Jurkat, Clone E6-1 (cell line): Measurements from ENCODE around the gene RBM33. TPM values are rescaled to one million over a fixed set of nuclear protein-coding genes. Genes with fewer than 3 reads are reported as not detected.
"Not testable (repeated sequence)": the region's sequence is repeated elsewhere in the genome, so short reads cannot be mapped to it uniquely, and the experiment has no call there.

Source experiments
- DNase-seq: peaks from one replicate; pipeline ENCODE4 v3.0.0-alpha.2; 2011; ENCODE audit warnings: low read depth, low spot score
- H3K4me3 ChIP-seq: 2 replicates; pipeline ENCODE4 v1.5.1; 2011; ENCODE audit warnings: mild to moderate bottlenecking, low read length, control low read depth, moderate library complexity
- polyA plus RNA-seq: library from polyadenylated mRNA; unstranded; fragments of >200 nt; gene quantifications from one replicate; pipeline ENCODE4 v1.2.1, GENCODE V29; 2012; ENCODE audit warnings: missing spikeins; ENCODE audit not compliant: insufficient read length, insufficient read depth

RBM33 gene, protein sequence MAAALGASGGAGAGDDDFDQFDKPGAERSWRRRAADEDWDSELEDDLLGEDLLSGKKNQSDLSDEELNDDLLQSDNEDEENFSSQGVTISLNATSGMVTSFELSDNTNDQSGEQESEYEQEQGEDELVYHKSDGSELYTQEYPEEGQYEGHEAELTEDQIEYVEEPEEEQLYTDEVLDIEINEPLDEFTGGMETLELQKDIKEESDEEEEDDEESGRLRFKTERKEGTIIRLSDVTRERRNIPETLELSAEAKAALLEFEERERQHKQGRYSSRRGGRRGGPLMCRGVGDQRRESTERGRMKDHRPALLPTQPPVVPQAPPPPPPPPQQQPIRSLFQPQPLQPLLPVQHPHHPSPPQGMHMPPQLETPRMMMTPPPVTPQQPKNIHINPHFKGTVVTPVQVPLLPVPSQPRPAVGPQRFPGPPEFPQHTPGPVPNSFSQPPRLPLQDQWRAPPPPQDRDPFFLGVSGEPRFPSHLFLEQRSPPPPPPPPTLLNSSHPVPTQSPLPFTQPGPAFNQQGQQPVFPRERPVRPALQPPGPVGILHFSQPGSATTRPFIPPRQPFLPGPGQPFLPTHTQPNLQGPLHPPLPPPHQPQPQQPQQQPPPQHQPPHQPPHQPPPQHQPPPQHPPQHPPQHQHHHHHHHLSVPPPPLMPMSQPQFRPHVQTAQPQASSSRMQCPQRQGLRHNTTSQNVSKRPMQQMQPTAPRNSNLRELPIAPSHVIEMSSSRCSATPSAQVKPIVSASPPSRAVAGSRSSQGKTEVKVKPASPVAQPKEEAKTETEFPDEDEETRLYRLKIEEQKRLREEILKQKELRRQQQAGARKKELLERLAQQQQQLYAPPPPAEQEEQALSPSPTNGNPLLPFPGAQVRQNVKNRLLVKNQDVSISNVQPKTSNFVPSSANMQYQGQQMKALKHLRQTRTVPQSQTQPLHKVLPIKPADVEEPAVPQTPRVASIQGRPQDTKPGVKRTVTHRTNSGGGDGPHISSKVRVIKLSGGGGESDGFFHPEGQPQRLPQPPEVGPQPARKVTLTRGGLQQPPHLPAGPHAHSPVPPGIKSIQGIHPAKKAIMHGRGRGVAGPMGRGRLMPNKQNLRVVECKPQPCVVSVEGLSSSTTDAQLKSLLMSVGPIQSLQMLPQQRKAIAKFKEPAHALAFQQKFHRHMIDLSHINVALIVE
- 27.0 TPM for polyA plus RNA-seq

DNA sequence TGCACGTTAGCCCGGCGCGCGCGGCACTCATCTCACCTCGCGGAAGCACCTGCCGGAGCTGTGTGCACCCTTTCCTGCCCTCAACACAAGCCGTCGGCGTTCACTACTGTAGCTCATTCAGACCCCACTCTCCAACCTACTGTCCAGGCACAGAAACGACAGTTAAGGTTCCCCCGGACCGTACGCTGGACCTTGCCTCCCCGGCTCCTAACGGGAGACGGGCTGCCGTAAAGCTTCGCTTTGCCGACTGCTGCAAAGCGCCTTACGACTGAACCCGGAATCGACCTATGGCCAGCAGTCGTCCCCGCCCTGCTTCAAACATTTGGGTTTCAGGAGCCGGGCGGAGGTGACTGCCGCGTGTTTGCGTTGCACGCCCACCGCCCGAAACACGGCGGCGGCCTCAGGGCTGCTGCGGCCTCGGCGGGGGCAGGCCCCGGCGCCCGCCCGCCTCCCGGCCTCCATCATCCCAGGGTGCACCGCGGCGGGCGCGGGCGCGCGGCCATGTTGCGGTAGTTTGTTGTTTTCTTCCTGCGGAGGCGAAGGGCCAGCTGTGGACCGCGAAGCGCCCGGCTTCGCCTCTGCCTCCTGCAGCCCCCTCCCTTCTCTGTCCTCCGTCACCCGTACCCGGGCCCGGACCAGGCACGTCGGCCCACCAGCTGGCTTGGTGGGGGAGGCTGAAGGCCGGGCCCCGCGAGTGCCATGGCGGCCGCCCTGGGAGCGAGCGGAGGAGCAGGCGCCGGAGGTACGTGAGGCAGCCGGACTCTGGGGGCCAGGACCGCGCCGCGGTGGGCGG, at the start of gene RBM33:
RBM33 (plus strand) TSS at position 484 of the 793 bp plus-strand sequence; CDS start at position 700, 216 bp downstream.
- peak within 1 kb of the TSS; percentile 96 for H3K4me3 ChIP-seq
- peak; percentile 83 for DNase-seq

DNA sequence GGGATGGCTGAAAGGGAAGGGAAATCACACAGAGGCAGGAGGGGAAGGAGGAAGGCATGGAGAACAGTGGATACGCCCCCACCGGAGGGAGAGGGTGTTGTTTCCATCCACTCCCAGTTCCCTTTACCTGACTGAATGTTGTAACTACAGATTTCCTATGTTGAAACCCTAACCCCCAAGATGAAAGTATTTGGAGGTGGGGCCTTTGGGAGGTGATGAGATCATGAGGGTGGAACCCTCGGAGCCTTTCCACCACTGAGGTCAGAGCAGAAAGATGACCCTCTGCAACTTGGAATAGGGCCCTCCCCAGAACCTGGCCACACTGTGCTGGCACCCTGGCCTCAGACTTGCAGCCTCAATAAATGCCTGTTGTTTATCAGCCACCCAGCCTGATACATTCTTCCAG, 49.5 kb upstream of the RBM33 start:
- no peak for DNase-seq
- H3K4me3 ChIP-seq: no peak overlapping the region

DNA sequence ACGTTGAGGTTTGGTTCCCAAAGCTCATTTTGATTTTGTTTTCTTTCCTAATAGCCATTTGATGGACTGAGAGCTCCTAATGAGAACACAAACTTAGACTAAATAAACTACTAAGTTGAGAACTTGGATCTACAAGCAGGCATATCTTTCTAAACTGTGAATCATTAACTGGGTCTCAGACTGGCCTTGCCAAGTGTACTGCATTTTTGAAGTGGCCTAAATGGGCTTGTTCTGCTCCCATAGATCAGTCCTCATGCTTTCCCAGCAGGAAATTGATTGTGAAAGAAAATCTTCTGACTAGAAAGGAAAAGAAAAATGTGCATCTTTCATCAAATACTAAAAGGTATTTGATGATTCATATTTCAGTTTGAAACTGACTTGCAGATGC, 46.7 kb upstream of the RBM33 start:
- no peak overlapping the region for H3K4me3 ChIP-seq
- DNase-seq: no peak

DNA sequence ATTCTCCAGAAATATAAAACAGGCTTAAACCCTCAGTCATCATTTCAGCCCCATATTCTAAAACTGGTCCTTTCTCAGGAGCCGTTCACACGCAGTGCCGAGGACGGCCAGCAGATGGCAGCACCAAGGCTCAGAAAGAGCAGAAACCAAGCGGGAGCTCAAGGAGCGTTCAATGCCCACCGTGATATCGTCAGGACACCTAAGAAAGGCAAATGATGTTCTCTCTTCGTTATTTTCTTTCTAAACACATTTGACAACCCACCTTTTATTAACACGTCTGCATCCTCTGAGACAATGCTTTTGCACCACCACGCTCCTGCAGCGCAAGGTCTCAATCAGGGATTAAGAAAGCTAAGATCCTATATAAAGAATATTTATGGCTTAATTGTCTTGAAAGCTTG, 45.7 kb upstream of the RBM33 start:
- no peak overlapping the region for H3K4me3 ChIP-seq
- peak; percentile 67 for DNase-seq

DNA sequence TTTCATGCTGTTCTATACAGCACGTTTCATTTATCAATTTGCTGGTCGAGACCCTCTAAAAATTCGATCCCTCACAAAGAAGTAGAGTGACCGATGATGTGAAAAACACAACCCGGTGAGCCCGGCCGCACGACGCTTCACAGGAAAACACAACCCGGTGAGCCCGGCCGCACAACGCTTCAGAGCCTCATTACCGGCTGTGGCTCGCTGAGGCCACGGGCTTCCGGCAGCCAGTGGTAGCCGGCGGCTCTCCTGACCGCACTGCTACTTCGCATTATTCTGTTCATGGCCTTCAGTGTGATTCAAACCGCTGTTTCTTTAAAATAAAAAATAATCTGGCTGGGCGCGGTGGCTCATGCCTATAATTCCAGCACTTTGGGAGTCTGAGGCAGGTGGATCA, 42.3 kb upstream of the RBM33 start:
- no peak for DNase-seq
- H3K4me3 ChIP-seq: no peak overlapping the region

DNA sequence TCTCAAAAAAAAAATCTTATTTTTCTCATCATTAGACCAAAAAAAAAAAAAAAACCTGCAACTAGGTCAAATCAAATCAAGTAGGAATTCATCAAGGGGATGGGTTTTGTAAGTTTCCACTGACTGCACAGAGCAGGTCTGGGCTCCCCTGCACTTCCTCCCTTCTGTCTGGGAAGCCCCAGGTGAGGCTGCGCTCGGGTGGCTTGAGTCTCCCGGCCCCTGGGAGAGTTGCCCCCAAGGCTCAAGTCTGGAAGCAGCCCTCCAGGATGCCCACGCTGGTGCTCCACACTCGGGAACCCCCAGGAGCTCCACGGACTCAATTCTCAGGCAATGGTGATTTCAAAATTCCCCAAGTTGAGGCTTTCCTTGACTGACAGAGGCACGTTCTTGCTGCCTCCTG, 41.7 kb upstream of the RBM33 start:
- no peak overlapping the region for H3K4me3 ChIP-seq
- DNase-seq: no peak

DNA sequence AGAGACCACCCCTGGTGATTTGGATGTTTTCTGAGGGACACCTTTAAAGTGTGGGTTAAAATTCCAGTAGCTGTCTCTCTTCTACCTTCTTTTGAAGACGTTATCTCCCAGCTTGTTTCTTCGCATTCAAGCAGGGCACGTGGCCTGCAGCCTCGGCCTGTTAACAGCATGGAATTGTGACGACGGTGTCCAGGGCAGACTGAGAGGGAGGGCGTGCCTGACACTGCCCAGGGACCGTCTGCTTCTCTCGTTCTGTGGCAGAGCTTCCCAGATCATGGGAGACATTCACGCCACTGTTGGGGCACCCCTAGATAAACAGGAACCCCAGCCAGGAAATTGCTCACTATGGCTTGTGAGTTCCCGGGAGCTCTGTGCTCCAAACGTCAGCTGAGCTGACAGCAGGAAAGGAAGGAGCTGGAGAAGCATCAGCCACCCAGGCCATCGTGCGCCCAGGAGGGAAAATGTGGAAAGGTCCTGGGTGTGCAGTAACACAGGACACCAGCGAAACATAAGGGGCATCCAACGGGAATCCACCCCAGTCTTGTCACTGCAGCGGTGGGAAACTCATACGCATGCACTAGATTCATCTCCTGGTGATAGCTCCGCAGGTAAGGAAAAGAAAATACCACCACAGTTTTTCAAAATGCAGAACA, 41.1 kb upstream of the RBM33 start:
- no peak for DNase-seq
- no peak overlapping the region for H3K4me3 ChIP-seq

DNA sequence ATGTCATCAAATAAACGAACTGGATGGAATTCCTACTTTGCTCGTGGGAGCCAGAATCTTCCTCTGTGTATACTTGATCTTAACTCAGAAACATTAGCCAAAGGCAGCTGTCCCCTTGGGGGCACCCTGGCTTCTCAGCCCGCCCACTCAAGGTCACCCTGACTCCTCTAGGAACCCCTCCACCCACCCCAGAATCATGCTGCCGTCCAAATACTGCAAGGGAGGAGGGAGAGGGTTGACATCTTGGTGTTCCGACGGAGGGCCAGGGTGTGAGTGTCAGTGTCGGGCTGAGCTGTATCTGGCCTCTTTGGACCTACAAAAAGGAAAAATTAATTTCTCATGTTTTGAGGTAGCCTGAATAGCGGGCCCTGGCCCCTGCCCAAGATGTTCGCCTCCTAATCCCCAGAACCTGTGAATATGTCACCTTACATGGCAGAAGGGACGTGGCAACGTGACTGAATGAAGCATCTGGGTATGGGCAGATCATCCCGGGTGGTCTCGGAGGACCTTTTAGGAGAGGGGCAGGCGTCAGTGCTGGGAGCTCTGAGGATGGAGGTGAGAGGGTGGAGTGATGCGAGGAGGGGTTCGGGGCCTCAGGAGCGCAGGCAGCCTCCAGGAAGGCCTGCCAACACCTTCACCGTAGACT, 40.5 kb upstream of the RBM33 start:
- no peak overlapping the region for H3K4me3 ChIP-seq

DNA sequence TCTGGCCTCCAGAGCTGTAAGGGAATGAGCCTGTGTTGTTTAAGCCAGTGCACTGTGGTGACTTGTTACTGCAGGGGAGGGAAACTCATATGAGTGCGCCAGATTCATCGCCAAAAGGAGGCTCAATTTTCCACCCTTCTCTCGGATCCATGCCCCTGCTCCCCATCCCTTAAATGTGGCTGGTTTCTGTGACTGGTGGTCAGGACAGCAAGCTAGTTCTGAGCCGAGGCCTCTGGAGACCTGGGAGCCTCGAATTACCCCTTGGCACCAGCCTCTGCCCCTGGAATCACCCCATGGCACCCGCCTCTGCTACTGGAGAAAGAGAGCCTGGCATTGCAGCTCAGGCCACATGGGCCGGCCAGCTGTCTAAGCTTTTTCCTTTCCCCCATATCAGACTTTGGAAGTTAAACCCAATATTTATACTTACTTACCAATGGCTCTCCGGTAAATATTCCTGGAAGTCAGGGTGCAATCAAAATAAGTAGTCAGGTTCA, 39.9 kb upstream of the RBM33 start:
- no peak overlapping the region for H3K4me3 ChIP-seq
- DNase-seq: no peak

More for the DNA sequence above, 40.5 kb upstream of the RBM33 start:
- DNase-seq: no peak

DNA sequence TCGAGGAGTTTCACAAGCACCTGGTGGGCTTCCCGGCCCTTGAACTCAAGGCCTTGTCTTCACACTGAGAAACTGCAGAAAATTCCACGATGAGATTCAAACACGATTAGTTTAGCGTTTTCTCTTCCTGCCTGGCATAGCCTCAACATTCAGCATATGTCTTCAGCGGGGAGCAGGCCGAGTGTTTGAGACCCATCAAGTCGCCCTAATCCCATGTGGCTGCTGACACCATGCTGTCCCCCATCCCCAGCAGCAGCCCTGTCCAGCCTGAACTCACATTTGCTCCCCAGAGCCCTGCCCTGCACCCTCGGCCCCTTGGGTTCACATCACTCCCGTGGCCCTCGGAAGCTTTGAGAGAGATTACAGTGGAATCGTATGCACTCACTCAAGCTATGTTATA, 35.3 kb upstream of the RBM33 start:
- no peak for DNase-seq
- H3K4me3 ChIP-seq: no peak overlapping the region

DNA sequence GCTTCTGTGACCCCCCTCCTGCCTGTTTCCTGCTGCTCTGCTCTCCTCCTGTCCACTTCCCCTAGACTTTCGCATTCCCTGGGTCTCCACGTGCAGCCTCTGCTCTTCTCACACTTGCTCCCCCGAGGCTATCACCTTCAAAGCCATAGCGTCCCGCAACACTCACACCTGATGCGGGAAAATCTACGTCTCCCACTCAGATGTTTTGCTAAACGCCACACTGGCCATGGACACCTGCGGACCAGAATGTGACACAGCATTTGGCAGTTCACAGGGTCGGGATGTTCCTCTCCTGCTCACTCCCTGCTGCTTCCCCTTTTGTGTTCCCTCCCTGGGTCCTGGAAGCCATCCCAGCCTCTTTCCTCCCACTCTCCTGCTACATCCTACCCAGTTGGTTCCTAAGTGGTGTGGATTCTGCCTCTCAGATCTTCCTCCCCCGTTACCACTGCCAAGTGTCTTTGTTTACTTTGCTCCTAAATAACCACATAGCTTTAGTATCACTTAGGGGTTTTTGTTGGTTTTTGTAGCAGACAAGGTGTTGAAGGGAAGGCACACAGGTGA, 33.7 kb upstream of the RBM33 start:
- no peak for DNase-seq

DNA sequence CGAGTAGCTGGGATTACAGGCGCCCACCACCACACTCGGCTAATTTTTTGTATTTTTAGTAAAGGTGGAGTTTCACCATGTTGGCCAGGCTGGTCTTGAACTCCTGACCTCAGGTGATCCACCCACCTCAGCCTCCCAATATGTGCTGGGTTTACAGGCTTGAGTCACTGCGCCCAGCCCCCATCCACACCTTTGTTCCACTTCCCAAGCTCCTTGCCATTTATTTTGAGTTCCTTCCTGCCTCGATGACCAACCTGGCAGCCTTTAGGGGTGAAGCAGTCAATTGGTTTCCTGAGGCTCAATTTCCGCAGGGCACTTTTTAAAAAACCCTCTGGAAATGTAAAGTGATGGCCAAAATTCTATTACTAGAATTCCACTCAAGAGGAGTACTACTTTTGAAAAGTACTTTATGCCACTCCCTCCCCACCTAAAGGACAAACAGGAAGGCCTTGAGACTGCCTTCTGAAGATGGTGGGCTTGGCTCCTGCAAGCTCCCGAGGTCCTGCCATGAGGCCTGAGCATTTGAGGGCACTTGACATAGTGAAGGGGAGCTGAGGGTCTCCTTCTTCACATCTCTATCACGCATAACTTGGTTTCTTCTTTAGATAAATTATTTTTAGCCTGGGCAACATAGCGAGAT, 32.5 kb upstream of the RBM33 start:
- no peak for DNase-seq
- no peak overlapping the region for H3K4me3 ChIP-seq

More for the DNA sequence above, 33.7 kb upstream of the RBM33 start:
- no peak overlapping the region for H3K4me3 ChIP-seq

DNA sequence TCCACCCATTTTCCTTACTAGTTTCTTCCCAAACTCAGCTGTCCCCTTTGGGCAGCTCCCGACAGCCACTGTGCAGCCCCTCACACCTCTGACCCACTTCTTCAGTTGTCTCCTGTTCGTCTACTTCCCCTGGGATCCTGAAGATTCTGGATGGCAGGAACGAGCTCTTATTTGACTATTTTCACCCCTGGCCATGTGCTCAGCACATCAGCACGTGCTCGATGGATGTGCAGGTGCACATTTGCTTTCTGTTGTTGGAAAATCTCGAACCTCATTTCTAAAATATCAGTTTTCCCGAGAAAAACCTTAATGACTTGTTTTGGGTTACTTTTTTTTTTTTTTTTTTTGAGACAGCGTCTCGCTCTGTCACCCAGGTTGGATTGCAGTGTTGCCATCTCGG, 31.8 kb upstream of the RBM33 start:
- DNase-seq: no peak

DNA sequence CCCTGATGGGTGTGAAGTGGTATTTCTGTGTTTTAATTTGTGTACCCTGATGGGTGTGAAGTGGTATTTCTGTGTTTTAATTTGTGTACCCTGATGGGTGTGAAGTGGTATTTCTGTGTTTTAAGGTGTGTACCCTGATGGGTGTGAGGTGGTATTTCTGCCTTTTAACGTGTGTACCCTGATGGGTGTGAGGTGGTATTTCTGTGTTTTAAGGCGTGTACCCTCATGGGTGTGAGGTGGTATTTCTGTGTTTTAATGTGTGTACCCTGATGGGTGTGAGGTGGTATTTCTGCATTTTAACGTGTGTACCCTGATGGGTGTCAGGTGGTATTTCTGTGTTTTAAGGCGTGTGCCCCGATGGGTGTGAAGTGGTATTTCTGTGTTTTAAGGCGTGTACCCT, 29.4 kb upstream of the RBM33 start:
- not testable (repeated sequence) for DNase-seq

More for the DNA sequence above, 31.8 kb upstream of the RBM33 start:
- no peak overlapping the region for H3K4me3 ChIP-seq

DNA sequence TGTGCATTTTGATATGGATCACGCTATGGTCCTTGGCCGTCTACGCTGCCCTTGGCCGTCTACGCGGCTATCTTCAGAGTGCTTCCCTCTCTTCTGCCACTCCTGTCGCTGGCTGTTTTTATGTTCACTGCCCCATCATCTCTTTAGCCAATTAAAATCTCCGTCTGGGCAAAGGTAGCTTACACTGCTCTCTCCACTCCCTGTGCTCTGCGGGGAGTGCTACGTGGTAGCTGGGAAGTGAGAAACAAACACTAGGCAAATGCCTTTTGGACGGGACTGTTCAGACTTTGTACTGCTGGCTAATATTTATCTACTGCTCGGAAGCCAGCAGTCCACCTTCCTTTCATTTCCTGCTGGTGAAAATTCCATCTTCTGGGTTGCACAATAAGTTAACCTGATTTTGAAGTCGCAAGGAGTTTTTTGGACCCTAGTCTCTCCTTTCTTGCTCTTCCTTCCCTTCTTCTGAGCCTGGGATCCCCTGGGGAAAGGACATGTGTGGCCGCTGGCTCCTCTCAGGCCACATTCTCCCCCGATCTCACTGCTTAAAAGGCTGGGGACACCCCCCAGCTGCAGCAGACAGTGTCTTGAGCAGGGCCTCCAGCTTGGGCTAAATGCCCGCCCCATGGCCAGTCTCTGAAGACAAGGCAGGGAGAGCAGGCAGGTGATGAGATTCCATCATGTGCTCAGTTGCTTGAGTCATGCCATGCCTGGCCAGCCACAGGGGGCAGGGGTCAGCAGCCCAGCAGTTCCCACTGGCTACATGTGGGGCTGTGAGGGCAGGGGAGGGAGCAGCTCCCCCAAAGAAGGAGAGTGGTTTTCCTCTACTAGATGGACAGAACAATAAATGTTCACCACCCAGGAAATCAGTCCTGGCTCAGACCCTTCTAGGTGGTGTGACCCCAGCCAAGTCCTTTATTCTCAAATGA, 25.5 kb upstream of the RBM33 start:
- DNase-seq: no peak
- H3K4me3 ChIP-seq: no peak overlapping the region

More for the DNA sequence above, 29.4 kb upstream of the RBM33 start:
- H3K4me3 ChIP-seq: not testable (repeated sequence)
